ENCODE measurements around the gene BMX. TPM values are rescaled to one million over a fixed set of nuclear protein-coding genes. Genes with fewer than 3 reads are reported as not detected.

BMX gene
- polyA plus RNA-seq, 1 experiment: not detected

DNA sequence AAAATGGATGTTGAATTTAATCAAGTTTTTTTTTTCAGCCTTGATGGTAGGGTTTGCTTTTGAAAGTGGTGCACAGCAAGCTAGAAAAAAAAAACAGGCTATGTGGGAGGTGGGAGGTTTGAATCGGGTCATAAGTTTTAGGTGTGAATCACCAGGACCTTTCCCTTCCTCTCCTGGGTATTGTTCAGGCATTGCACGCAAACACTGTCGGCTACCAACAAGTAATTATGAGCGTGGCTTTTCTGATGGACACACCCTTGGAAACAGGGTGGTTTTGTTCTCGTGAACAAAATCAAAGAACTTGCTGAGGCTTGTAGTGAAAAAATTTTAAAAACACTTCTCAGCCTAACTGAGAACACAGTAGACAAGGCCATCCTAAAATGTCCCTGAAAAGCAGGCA is 25.6 kb upstream of the BMX start:
- Histone ChIP-seq H3K9me3 (ENCODE audit: control insufficient read depth, insufficient read depth, low read length) (no peaks in the 10 kb centered on the region), H3K4me3 (ENCODE audit: low read depth, low read length) (no peak overlapping the region), H3K27ac (ENCODE audit: low read depth, low read length) (no peak overlapping the region), H3K27me3 (ENCODE audit: control insufficient read depth, insufficient read depth, low read length) (no peaks in the 10 kb centered on the region)
- ChIA-PET POLR2A (no interaction called here), CTCF (interaction anchor here (0.8 to 4.8 kb wide), 2 partner anchors 91 to 125 kb away, joined by 3 to 32 read pairs; no protein-coding TSS in a partner anchor)
- DNase-seq (ENCODE audit: low read depth, low spot score): no peak
- TF ChIP-seq, protein P1, sequence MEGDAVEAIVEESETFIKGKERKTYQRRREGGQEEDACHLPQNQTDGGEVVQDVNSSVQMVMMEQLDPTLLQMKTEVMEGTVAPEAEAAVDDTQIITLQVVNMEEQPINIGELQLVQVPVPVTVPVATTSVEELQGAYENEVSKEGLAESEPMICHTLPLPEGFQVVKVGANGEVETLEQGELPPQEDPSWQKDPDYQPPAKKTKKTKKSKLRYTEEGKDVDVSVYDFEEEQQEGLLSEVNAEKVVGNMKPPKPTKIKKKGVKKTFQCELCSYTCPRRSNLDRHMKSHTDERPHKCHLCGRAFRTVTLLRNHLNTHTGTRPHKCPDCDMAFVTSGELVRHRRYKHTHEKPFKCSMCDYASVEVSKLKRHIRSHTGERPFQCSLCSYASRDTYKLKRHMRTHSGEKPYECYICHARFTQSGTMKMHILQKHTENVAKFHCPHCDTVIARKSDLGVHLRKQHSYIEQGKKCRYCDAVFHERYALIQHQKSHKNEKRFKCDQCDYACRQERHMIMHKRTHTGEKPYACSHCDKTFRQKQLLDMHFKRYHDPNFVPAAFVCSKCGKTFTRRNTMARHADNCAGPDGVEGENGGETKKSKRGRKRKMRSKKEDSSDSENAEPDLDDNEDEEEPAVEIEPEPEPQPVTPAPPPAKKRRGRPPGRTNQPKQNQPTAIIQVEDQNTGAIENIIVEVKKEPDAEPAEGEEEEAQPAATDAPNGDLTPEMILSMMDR (IDR thresholded peaks at IDR 0.05; ENCODE audit: low read depth, low read length): no peak

DNA sequence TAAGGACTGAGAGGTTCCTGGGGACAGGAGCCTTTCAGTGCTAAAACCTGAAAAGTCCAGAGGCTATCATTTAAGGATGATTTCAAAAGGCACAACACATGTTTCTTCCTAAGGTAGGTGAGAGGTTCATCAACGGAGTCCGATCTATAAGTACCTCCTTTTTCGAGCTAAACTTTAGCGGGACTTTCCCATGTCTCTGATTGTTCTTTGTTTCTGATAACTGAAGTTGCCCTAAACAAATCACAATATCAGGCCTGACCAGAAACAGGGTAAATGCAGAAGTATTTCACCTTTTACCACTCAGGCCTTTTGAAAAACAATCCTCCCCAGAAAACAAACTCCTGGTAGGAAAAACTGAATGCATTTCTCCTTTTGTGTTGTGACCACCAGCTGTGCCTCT is 25.1 kb upstream of the BMX start:
- CTCF ChIA-PET: interaction anchor here (4.8 kb wide), 1 partner anchor 126 kb away, joined by 32 read pairs; no protein-coding TSS in a partner anchor
- TF ChIP-seq, protein P1 (IDR thresholded peaks at IDR 0.05; ENCODE audit: low read depth, low read length): no peak
- H3K4me3 ChIP-seq (ENCODE audit: low read depth, low read length): no peak overlapping the region
- no peaks in the 10 kb centered on the region for H3K9me3 ChIP-seq (ENCODE audit: control insufficient read depth, insufficient read depth, low read length)
- H3K27ac ChIP-seq (ENCODE audit: low read depth, low read length): no peak overlapping the region
- DNase-seq (ENCODE audit: low read depth, low spot score): no peak
- H3K27me3 ChIP-seq (ENCODE audit: control insufficient read depth, insufficient read depth, low read length): no peaks in the 10 kb centered on the region
- POLR2A ChIA-PET: no interaction called here

DNA sequence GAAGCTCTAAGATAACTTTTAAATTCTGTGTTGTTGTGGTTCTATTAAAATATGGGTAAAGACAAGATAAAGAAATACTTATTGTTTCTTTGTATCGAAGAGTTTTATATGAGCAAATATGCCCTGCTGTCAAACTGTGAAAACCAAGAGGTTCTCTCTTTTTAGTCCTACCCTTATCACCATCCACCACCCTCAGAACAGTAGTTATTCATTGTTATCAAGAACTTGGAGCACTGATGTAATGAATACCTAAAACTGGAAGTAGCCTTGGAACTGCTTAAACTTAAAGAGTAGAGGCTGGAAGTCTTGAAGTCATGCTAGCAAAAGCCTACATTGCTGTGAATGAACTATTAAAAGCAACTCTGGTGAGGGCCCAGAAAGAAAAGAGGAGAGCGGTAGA is 16.7 kb upstream of the BMX start:
- Histone ChIP-seq H3K9me3 (ENCODE audit: control insufficient read depth, insufficient read depth, low read length) (no peaks in the 10 kb centered on the region), H3K27ac (ENCODE audit: low read depth, low read length) (no peak overlapping the region), H3K4me3 (ENCODE audit: low read depth, low read length) (no peak overlapping the region), H3K27me3 (ENCODE audit: control insufficient read depth, insufficient read depth, low read length) (no peaks in the 10 kb centered on the region)
- CTCF ChIA-PET: interaction anchor here (1.0 to 1.7 kb wide), 2 partner anchors 13 to 284 kb away, joined by 3 to 4 read pairs; no protein-coding TSS in a partner anchor
- POLR2A ChIA-PET: no interaction called here
- TF ChIP-seq, protein P1 (IDR thresholded peaks at IDR 0.05; ENCODE audit: low read depth, low read length): no peak
- no peak for DNase-seq (ENCODE audit: low read depth, low spot score)

DNA sequence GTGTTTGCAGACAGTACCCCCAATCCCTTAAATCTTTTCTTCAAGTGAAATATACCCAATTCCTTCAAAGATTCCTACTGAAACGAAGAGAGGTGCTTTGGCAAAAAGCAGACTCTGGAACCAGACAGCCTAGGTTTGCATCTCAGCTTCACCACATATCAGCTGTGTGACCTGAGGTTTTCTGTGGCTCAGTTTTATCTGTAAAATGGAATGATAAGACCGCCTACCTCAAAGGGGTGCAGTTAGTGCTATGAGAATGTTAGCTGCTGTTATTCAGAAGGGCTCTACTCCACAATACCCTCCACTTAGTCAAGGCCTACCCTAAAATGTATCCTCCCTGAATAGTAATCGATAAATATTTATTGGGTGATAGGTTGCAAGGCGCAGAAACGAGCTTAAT is 8.1 kb upstream of the BMX start:
- peak overlapping the region; percentile 52 for H3K27ac ChIP-seq (ENCODE audit: low read depth, low read length)
- ChIA-PET POLR2A (no interaction called here), CTCF (interaction anchor here (1.4 kb wide), 1 partner anchor 143 kb away, joined by 5 read pairs; no protein-coding TSS in a partner anchor)
- peak overlapping the region; percentile 66 for H3K4me3 ChIP-seq (ENCODE audit: low read depth, low read length)
- TF ChIP-seq, protein P1 (IDR thresholded peaks at IDR 0.05; ENCODE audit: low read depth, low read length): no peak
- no peak for DNase-seq (ENCODE audit: low read depth, low spot score)
- H3K27me3 ChIP-seq (ENCODE audit: control insufficient read depth, insufficient read depth, low read length): no peaks in the 10 kb centered on the region
- H3K9me3 ChIP-seq (ENCODE audit: control insufficient read depth, insufficient read depth, low read length): no peaks in the 10 kb centered on the region

DNA sequence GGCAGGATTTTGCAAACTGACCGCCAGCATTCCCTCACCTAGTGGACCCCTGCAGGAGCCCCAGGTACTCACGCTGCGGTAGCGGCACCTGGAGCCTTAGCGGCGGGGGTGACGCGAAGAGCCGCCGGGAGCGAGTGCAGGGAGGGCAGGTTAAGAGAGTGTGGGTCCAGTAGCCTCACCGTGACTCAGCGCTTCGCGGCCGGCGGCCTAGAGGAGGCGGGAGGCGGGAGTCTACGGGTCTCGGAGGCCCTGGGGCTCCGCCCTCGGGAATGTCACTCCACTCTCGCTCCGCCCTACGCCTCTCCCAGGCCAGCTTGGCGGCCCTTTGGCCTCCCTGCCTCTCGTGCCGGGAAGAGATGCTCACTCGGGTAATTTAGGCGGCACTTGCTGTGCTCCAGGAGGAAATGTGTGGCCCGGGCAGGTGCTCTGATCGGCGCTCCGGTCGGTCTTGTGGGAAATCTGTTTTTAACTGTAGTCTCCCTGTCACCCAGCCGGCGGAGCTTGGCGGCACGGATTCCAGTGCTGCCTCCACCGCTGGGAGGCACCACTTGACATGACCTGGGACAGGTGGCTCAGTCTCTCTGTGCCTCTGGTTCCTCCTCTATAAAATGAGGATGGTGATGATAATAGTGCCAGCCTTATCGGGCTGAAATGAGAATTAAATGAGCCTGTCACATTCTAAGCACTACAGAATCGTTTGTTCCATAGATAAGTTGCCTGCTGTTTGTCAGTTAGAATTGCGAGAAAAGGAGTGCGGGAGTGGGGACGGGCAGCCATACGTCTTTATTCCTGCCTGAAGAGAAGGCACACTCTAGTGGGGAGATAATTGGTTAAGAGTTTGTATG is 7.3 kb upstream of the BMX start, which contains the start of gene PIR:
PIR (minus strand) TSS at position 216 of the 845 bp plus-strand sequence. CDS start 2,076 bp downstream, outside the sequence.
- CTCF ChIA-PET: interaction anchor here (0.6 to 1.4 kb wide), 3 partner anchors 23 to 144 kb away, joined by 3 to 5 read pairs (median 3); no protein-coding TSS in a partner anchor
- Histone ChIP-seq H3K27me3 (ENCODE audit: control insufficient read depth, insufficient read depth, low read length) (no peaks in the 10 kb centered on the region), H3K9me3 (ENCODE audit: control insufficient read depth, insufficient read depth, low read length) (no peaks in the 10 kb centered on the region), H3K27ac (ENCODE audit: low read depth, low read length) (peak within 1 kb of the TSS; percentile 52), H3K4me3 (ENCODE audit: low read depth, low read length) (peak within 1 kb of the TSS; percentile 66)
- TF ChIP-seq, protein P1 (IDR thresholded peaks at IDR 0.05; ENCODE audit: low read depth, low read length): peak; percentile 47
- POLR2A ChIA-PET: no interaction called here
- peak; percentile 45 for DNase-seq (ENCODE audit: low read depth, low spot score)

All from AG04450 (cell line).